GM06990 (cell line): ENCODE data around the gene SRPK2.

Source experiments
- DNase-seq: peaks from one replicate; pipeline ENCODE4 v3.0.0-alpha.2; 2011; ENCODE audit not compliant: insufficient read length; ENCODE audit errors: extremely low read depth
- H3K27me3 ChIP-seq: replicated peaks from 2 replicates; pipeline ENCODE4 v1.6.0; 2011; ENCODE audit warnings: low read length; ENCODE audit not compliant: control insufficient read depth, insufficient read depth
- H3K36me3 ChIP-seq: 2 replicates; pipeline ENCODE4 v1.5.1; 2011; ENCODE audit warnings: low read length; ENCODE audit not compliant: control insufficient read depth, insufficient read depth
- H3K4me3 ChIP-seq: replicated peaks from 2 replicates; pipeline ENCODE4 v1.5.1; 2011; ENCODE audit warnings: low read depth, mild to moderate bottlenecking, control low read depth, low read length
- CTCF ChIP-seq: IDR thresholded peaks from 2 replicates; pipeline ENCODE4 v1.5.1; 2011; ENCODE audit warnings: low read length, control low read depth, mild to moderate bottlenecking, inconsistent platforms; ENCODE audit not compliant: insufficient read depth, poor library complexity, severe bottlenecking

SRPK2 gene

DNA sequence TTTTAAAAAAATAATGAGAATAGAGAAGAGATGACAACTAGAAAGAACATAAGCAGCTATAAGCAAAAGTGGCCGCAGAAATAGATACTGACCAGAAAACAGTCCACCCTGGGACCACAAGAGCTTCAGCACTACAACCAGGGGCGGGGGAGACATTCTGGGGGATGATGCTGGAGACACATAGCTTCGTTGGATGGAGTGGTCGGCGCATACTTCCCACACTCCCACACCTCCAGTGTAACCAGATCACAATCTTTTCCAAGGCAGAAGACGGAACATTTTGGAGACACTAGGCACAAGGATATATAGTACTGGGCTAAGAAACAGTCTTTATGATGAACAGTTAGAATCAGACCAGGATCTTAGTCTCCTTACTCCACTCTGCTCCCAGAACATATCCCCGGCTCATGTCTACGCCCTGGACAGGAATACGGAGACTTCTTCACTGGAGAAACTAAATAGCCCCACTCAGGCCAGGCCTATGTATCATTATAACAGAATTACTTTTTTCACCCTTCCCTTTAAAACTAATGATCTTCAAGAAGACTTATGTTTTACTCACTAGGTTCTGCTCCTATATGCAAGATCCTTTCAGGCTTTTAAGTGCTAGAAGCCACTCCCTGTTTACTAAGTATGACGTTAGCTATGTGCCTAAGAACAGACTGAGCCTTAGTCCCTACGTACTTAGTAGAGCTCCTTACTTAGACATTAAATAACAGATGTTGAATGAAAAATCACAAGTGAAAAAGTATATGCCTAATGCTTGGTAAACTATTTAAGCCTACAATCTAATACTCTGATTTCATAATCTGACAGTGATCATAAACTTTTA lies 169.6 kb downstream of the SRPK2 start:
- H3K4me3 ChIP-seq, result no peak overlapping the region
- H3K36me3 ChIP-seq, result no peaks in the 10 kb centered on the region
- no peak for DNase-seq
- H3K27me3 ChIP-seq, result no peaks in the 10 kb centered on the region
- TF ChIP-seq CTCF, result no peak

DNA sequence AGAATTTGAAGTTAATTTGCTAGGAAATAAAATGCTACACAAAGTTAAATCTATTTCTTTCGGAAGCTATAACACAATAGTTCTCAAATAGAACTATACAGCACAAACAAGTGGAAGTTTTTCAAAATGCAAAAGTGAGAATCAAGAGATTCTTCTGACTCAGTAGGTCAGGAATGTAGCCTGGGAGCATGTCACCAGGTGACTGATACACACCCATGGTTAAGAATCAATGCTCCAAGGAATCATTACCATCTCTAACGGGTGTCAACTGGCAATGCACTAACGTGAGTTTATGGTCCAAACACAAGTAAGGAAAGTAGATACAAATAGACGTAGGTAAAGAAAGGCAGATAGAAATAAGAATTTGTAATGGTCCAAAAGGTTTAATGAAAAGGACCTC lies 170.5 kb downstream of the SRPK2 start:
- Histone ChIP-seq H3K4me3 (no peak overlapping the region), H3K36me3 (no peaks in the 10 kb centered on the region), H3K27me3 (no peaks in the 10 kb centered on the region)
- no peak for DNase-seq
- no peak for TF ChIP-seq CTCF

DNA sequence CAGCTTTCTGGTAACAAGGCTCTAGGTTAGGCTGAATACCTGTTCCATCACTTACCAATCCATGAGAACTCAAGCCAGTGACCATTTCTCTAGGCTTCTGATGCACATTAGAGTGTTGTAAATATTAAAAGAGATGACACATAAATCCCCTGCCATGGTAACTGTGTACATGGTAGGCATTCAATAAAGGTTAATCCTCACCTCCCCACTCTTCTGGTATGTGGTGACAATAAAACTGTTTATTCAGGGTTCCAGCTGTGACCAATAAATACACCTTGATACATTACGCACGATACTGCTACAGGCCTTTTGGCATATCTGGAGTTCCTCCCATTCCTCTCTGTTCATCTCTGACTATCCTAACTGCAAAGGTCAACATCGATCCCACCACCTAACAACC lies 171.9 kb downstream of the SRPK2 start:
- Histone ChIP-seq H3K36me3 (no peaks in the 10 kb centered on the region), H3K27me3 (no peaks in the 10 kb centered on the region), H3K4me3 (no peak overlapping the region)
- TF ChIP-seq CTCF, result no peak
- no peak for DNase-seq

GRCh38 chr7:105215821-105216220 lies 172.9 kb downstream of the SRPK2 start:
- H3K36me3 ChIP-seq, result no peaks in the 10 kb centered on the region
- no peak for DNase-seq
- no peak overlapping the region for H3K4me3 ChIP-seq
- TF ChIP-seq CTCF, result no peak
- no peaks in the 10 kb centered on the region for H3K27me3 ChIP-seq

GRCh38 chr7:105215182-105215581 lies 173.5 kb downstream of the SRPK2 start:
- Histone ChIP-seq H3K4me3 (no peak overlapping the region), H3K36me3 (no peaks in the 10 kb centered on the region), H3K27me3 (no peaks in the 10 kb centered on the region)
- no peak for TF ChIP-seq CTCF
- no peak for DNase-seq
